Cardiac muscle cell (in vitro differentiated cells and primary cell): ENCODE data around the gene KIF26B. TPM values are rescaled to one million over a fixed set of nuclear protein-coding genes. Genes with fewer than 3 reads are reported as not detected.
"Not testable (repeated sequence)": the region's sequence is repeated elsewhere in the genome, so short reads cannot be mapped to it uniquely, and the experiment has no call there.

Experiments used
- DNase-seq, 2 donors: peaks; one replicate each; pipeline versions ENCODE4 v3.0.0 to v3.0.0-alpha.2; 2010 to 2017; ENCODE audit warnings: low read depth in 1 of 2, low spot score in 1 of 2
- H3K27ac ChIP-seq: fragments of 200-600 bp; sonication (generic); 2 replicates; pipeline ENCODE4 v1.5.1; 2016
- H3K27me3 ChIP-seq: fragments of 200-600 bp; sonication (generic); 2 replicates; pipeline ENCODE4 v1.6.0; 2016; ENCODE audit warnings: control low read depth
- H3K36me3 ChIP-seq: fragments of 200-600 bp; sonication (generic); 2 replicates; pipeline ENCODE4 v1.5.1; 2016; ENCODE audit warnings: control low read depth
- H3K4me1 ChIP-seq: fragments of 200-600 bp; sonication (generic); 2 replicates; pipeline ENCODE4 v1.8.1; 2017; ENCODE audit warnings: low read depth, mild to moderate bottlenecking, mixed run types
- H3K4me3 ChIP-seq: fragments of 200-600 bp; sonication (generic); 2 replicates; pipeline ENCODE4 v1.5.1; 2016; ENCODE audit warnings: mild to moderate bottlenecking
- H3K9me3 ChIP-seq: fragments of 200-600 bp; sonication (generic); 2 replicates; pipeline ENCODE4 v1.5.1; 2017; ENCODE audit warnings: low read depth, mild to moderate bottlenecking, control low read depth
- polyA plus RNA-seq: library from polyadenylated mRNA; unstranded; fragments of >200 nt; fragmentation: Nextera tagmentation; extraction: Ambion mirVana; gene quantifications from 2 replicates; pipeline ENCODE4 v1.2.1, GENCODE V29; 2016
- total RNA-seq: library from RNA; depleted of rRNA; stranded (reverse); fragments of >200 nt; gene quantifications from 2 replicates; pipeline ENCODE4 v1.2.3, GENCODE V29; 2016
- TF ChIP-seq, protein P1 (sequence below): IDR thresholded peaks from 2 replicates; pipeline ENCODE4 v1.5.1; 2012; ENCODE audit warnings: low read depth, mild to moderate bottlenecking, low read length

The KIF26B gene
- total and polyA plus RNA-seq, 2 experiments from 2014 or later = 58.9 to 177 TPM

DNA sequence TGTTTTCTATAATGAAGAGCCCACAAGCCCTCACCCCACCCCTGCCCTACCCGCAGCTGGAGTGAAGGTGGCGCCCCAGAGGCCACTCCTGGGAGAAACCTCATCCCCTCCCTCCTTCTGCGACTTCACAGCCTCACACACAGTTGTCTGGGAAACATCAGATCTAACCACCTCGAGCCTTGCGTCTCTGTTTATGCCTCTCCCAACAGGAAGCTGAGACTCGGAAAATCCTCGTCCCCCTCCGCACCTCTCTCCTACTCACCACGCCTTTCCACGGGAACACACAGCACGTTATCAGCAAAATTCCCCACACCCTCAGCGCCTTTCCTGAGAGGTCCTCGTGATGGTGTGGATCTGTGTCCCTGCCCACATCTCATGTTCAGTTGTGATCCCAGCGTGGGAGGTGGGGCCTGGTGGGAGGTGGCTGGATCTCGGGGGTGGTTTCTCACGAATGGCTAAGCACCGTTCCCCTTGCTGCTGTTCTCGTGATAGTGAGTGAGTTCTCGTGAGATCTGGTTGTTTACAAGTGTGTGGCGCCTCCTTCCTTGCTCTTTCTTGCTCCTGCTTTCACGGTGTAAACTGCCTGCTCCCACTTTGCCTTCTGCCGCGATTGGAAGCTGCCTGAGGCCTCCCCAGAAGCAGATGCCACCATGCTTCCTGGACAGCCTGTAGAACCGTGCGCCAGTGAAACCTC is 190.6 kb downstream of the KIF26B start:
- H3K4me3 ChIP-seq = no peak overlapping the region
- TF ChIP-seq, protein P1, sequence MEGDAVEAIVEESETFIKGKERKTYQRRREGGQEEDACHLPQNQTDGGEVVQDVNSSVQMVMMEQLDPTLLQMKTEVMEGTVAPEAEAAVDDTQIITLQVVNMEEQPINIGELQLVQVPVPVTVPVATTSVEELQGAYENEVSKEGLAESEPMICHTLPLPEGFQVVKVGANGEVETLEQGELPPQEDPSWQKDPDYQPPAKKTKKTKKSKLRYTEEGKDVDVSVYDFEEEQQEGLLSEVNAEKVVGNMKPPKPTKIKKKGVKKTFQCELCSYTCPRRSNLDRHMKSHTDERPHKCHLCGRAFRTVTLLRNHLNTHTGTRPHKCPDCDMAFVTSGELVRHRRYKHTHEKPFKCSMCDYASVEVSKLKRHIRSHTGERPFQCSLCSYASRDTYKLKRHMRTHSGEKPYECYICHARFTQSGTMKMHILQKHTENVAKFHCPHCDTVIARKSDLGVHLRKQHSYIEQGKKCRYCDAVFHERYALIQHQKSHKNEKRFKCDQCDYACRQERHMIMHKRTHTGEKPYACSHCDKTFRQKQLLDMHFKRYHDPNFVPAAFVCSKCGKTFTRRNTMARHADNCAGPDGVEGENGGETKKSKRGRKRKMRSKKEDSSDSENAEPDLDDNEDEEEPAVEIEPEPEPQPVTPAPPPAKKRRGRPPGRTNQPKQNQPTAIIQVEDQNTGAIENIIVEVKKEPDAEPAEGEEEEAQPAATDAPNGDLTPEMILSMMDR = no peak
- DNase-seq = no peak
- H3K27me3 ChIP-seq = no peaks in the 10 kb centered on the region
- H3K36me3 ChIP-seq = no peaks in the 10 kb centered on the region
- peaks cover 14% of the 10 kb centered on the region for H3K4me1 ChIP-seq
- H3K9me3 ChIP-seq = no peaks in the 10 kb centered on the region
- peak overlapping the region; percentile 70 for H3K27ac ChIP-seq

DNA sequence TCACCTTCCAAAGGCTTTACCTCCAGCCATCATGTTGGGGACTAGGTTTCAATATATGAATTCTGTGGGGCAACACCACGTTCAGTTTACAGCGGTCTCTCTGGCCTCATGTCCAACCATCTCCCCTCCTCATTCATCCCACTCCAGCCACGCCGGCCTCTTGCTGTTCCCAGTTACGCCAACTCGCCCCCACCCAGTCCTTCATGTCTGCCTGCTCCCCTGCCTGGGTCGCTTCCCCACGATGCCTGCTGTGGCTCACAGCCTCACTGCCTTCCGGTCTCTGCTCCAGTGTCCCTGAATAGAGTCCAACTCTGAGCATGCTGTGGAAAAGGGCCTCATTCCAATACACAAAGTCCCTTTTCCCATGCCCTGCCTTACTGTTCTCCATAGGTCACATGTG is 193.8 kb downstream of the KIF26B start:
- Histone ChIP-seq H3K4me3 (no peak overlapping the region), H3K4me1 (peaks cover 10% of the 10 kb centered on the region), H3K27ac (peak overlapping the region; percentile 62), H3K36me3 (no peaks in the 10 kb centered on the region), H3K27me3 (no peaks in the 10 kb centered on the region), H3K9me3 (no peaks in the 10 kb centered on the region)
- TF ChIP-seq, protein P1 = no peak
- DNase-seq = no peak

DNA sequence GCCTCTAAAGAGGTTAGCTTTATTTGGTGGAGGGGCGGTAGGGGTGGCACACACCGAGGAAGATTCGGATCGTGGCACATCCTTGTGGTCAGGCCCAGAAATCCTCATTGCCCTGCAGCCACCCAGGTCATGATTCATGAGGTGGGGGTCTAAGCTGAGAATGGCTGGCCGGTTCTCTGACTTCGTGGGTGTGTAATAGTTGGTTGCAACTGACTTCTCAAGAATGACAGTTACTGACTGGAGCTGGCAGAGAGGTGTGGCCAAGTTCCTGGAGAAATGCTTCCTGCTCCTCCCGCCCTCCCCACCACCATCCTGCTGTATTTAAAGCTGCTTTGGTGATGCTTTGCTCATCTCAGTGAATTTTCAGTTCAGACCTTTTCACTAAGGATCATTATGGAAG is 198.6 kb downstream of the KIF26B start:
- H3K4me1 ChIP-seq = peaks cover 15% of the 10 kb centered on the region
- H3K27ac ChIP-seq = peak overlapping the region; percentile 57
- no peaks in the 10 kb centered on the region for H3K9me3 ChIP-seq
- no peak for DNase-seq
- TF ChIP-seq, protein P1 = no peak
- H3K36me3 ChIP-seq = no peaks in the 10 kb centered on the region
- H3K4me3 ChIP-seq = no peak overlapping the region
- H3K27me3 ChIP-seq = no peaks in the 10 kb centered on the region

DNA sequence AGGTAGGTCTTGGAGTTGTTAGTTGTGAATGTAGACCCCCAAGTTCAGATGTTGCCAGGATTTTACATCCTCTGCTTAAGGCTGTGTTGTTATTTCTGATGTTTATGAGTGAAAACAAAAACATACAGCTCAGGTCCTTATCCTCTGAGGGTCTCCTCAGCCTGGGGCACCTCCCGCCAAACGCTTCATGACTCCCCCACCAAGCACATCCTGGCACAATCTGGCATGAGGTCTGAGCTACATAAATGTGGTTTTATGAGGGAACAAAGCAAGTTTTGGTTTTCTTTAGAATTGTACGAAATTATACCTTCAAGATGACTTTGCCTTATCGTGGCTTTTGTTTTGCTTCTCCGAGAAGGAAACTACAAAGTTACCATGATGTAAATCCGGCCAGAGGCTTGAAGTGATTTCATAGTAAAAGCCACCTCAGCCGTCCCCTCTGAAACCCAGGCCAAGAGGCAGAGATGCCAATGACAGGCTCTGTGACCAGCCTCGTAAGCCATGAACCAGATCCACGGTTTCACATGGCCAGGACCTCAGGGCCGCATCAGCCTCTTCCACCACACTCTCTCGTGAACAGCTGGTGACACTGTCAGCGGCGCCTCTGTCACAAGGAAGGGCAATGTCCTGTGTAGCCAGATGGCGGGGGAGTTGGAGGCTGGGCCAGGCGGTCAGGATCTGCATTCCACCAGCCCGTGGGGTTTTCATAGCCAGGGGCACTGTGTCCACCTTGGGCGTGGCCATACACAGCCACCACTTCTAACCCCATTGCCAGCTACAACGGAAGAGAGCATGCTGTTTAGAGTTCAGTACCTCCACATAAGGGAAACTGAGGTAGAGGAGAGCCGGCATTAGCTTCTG is 199.4 kb downstream of the KIF26B start:
- H3K27me3 ChIP-seq = no peaks in the 10 kb centered on the region

DNA sequence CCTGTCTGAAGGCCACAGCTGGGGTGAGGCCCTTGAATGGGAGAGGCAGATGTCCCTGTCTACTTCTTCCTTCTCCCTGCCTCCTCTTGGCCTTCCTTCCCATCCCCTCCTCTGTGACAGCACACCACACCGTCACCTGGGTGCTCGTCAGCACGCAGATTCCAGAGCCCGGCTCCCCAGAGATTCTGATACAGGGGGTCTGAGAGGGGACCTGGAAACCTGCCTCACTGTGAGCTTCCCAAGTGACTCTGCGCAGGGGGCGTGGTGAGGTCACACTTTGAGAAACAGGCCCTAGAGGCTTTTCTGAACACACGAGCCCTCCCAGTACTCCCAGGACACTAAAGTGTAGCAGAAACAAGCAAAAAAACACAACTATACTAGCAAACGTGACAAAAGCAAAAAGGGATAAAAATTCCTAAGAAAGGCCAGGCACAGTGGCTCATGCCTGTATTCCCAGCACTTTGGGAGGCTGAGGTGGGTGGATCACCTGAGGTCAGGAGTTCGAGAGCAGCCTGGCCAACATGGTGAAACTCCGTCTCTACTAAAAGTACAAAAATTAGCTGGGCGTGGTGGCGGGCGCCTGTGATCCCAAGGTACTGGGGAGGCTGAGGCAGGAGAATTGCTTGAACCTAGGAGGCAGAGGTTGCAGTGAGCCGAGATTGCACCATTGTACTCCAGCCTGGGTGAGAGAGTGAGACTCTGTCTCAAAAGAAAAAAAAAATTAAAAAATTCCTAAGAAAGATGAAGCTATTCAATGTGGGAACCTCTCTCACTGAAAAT is 201.3 kb downstream of the KIF26B start:
- DNase-seq, H3K9me3 ChIP-seq, H3K27me3 ChIP-seq, H3K4me3 ChIP-seq, H3K36me3 ChIP-seq: not testable (repeated sequence)
- H3K4me1 ChIP-seq = peaks cover 15% of the 10 kb centered on the region
- H3K27ac ChIP-seq = peak overlapping the region; percentile 76

More for the DNA sequence above, 199.4 kb downstream of the KIF26B start:
- DNase-seq = no peak
- TF ChIP-seq, protein P1 = no peak
- H3K4me3 ChIP-seq = no peak overlapping the region
- no peaks in the 10 kb centered on the region for H3K36me3 ChIP-seq
- peaks cover 15% of the 10 kb centered on the region for H3K4me1 ChIP-seq
- H3K27ac ChIP-seq = peak overlapping the region; percentile 57
- H3K9me3 ChIP-seq = no peaks in the 10 kb centered on the region
